Measurements from ENCODE around the gene CAPN2. TPM values are rescaled to one million over a fixed set of nuclear protein-coding genes. Genes with fewer than 3 reads are reported as not detected.

The CAPN2 gene
- total RNA-seq, 1 donor from 2014 or later: 184 TPM

DNA sequence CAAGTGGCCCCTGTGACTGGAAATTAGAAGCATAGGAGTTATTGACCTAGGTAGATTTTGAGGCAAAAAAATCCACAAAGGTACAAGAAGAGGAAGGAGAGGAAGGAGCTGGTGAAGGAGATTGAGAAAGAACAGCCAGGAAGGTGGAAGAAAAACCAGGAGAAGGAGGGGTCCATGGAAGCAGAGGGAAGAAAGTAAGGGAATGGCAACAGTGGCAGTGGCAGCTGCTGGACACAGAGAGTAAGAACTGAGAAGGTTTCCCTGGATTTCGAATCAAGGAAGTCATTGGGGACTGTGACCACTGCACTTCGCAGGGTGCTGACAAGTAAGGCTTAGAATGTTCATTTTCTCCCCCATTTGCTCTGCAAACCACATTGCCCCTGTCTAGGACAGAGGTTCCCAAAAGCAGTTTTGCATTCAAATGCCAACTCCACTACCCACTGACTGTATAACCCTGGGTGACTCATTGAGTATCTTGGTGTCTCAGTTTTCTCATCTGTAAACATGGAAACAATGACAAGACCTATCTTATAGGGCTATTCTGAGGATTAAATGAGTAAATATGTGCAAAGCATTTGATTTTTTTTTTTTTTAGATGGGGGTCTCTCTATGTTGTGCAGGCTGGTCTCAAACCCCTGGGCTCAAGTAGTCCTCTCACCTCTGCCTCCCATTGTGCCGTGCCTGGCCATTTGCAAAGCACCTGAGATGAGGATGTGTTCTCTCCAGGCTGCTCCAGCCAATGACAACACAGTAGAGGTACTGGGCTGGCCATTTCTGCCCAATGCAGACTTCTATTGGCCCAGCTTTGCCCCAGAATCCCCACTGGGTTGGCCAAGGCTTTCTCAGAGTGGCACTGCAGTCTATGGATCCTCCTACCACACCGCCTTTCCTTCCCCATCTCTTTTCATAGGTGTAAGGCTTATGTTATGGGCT lies 9.3 kb upstream of the CAPN2 start:
- Mint-ChIP-seq H3K4me1 (ENCODE audit: unreplicated experiment) (peaks cover 32% of the 10 kb centered on the region), H3K27me3 (ENCODE audit: unreplicated experiment) (no peaks in the 10 kb centered on the region), H3K27ac (ENCODE audit: unreplicated experiment) (no peak overlapping the region), H3K36me3 (ENCODE audit: low read depth, unreplicated experiment) (no peaks in the 10 kb centered on the region), H3K9me3 (ENCODE audit: unreplicated experiment) (no peaks in the 10 kb centered on the region), H3K4me3 (ENCODE audit: unreplicated experiment) (no peak overlapping the region)
- DNase-seq (ENCODE audit: low spot score): no peak
- TF ChIP-seq, protein P1, sequence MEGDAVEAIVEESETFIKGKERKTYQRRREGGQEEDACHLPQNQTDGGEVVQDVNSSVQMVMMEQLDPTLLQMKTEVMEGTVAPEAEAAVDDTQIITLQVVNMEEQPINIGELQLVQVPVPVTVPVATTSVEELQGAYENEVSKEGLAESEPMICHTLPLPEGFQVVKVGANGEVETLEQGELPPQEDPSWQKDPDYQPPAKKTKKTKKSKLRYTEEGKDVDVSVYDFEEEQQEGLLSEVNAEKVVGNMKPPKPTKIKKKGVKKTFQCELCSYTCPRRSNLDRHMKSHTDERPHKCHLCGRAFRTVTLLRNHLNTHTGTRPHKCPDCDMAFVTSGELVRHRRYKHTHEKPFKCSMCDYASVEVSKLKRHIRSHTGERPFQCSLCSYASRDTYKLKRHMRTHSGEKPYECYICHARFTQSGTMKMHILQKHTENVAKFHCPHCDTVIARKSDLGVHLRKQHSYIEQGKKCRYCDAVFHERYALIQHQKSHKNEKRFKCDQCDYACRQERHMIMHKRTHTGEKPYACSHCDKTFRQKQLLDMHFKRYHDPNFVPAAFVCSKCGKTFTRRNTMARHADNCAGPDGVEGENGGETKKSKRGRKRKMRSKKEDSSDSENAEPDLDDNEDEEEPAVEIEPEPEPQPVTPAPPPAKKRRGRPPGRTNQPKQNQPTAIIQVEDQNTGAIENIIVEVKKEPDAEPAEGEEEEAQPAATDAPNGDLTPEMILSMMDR (IDR thresholded peaks at IDR 0.05; ENCODE audit: unreplicated experiment): no peak

DNA sequence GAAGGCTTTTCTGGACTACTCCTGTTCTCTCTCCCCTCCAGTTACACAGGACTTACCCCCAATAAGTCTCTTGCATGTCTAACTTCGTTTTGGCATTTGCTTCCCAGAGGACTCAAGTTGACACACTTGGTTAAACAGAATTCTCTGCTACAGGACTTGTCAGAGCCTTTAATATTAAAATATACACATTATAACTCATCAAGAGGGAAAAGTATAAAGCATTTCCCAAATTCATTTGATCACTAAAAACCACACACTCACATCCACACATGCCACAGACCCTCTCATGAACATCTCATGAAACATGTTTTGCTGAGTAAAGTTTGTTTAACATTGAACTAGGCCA lies 8.7 kb upstream of the CAPN2 start:
- Mint-ChIP-seq H3K4me3 (ENCODE audit: unreplicated experiment) (no peak overlapping the region), H3K9me3 (ENCODE audit: unreplicated experiment) (no peaks in the 10 kb centered on the region), H3K36me3 (ENCODE audit: low read depth, unreplicated experiment) (no peaks in the 10 kb centered on the region), H3K4me1 (ENCODE audit: unreplicated experiment) (peaks cover 37% of the 10 kb centered on the region), H3K27me3 (ENCODE audit: unreplicated experiment) (no peaks in the 10 kb centered on the region), H3K27ac (ENCODE audit: unreplicated experiment) (no peak overlapping the region)
- no peak for DNase-seq (ENCODE audit: low spot score)
- TF ChIP-seq, protein P1 (IDR thresholded peaks at IDR 0.05; ENCODE audit: unreplicated experiment): no peak

DNA sequence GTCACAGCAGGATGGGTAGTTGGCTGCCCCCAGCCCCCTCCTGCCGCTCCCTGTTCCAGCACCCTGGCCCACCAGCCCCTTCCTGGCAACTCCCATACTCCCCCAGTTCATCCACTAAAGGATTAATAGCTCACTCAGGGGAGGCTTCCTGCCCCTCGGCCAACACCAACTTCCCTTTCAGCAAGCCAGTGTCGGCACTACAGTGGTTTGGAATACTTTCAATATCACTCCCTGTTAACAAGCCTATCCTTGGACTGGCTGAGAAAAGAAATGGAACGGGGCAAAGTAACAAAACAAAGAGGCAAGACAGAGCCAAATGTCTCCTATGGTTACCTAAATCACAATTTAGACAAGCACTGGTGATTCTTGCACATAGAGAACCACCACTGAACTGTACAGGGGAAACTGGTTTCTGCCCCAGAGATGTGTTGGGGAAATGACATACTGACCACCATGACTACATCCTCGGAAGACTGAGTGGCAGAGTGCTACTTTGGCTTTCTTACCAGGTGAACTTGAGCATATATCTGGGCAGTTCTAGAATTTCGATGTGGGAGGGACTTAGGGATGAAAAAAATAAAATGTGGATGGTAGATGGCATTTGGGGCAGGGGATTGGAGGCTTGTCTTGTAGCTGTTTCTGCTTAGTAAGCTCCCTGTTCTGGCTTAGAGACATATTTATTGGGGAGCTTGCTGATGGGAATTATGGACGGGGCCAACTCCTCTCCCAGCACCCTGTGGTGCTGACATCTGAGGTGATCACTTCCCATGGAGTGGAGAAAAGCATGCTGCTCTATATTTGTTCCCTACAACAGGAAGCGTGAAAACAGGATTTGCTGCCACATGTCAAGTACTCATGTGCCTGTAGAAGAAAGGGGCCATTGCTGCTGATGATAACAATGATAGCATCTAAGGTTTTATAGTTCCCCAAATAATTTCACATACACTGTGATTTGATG lies 7.1 kb upstream of the CAPN2 start:
- TF ChIP-seq, protein P1 (IDR thresholded peaks at IDR 0.05; ENCODE audit: unreplicated experiment): no peak
- Mint-ChIP-seq H3K27ac (ENCODE audit: unreplicated experiment) (no peak overlapping the region), H3K27me3 (ENCODE audit: unreplicated experiment) (peaks cover 1% of the 10 kb centered on the region), H3K36me3 (ENCODE audit: low read depth, unreplicated experiment) (no peaks in the 10 kb centered on the region), H3K4me3 (ENCODE audit: unreplicated experiment) (no peak overlapping the region), H3K4me1 (ENCODE audit: unreplicated experiment) (peaks cover 50% of the 10 kb centered on the region), H3K9me3 (ENCODE audit: unreplicated experiment) (no peaks in the 10 kb centered on the region)
- DNase-seq (ENCODE audit: low spot score): no peak

DNA sequence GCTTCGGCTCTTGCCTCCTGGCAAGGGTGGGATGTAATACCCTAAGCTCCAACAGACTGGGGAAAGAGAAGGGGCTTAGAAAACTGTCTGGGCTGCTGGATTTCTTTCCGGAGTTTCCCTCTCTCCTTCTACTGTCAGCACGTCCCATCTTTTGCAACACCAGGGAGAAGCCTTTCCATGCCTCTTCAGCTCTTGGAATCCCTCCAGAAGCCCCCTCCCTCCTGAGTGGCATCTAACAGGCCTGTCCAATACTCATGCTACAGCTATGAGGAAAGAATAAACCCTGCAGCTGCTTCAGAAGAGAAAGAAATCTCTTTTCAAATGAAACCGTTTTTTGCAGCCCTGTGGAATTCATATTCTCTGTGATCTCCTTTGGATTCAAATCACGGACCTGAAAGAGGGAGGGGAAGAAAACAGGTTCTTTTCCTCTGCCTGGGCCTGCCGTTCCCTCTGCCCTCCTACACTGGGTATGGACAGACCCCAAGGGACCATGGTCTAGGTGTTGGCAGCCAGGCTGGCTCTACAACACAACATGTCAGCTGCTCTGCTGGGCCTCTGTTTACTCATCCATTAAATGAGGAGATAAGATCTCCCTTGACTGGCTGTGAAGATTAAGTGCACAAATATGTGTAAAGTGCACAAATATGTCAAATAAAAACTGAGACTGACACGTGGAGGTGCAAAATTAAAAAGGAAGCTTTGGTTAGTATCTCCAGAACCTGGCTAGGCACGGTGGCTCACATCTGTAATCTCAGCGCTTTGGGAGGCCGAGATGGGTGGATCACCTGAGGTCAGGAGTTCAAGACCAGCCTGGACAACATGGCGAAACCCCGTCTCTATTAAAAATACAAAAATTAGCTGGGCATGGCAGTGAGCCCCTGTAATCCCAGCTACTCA lies 6.0 kb upstream of the CAPN2 start:
- no peaks in the 10 kb centered on the region for H3K36me3 Mint-ChIP-seq (ENCODE audit: low read depth, unreplicated experiment)
- no peak overlapping the region for H3K4me3 Mint-ChIP-seq (ENCODE audit: unreplicated experiment)
- H3K4me1 Mint-ChIP-seq (ENCODE audit: unreplicated experiment): peaks cover 58% of the 10 kb centered on the region
- peaks cover 3% of the 10 kb centered on the region for H3K27me3 Mint-ChIP-seq (ENCODE audit: unreplicated experiment)
- peak overlapping the region; percentile 30 for H3K27ac Mint-ChIP-seq (ENCODE audit: unreplicated experiment)
- DNase-seq (ENCODE audit: low spot score): no peak
- no peaks in the 10 kb centered on the region for H3K9me3 Mint-ChIP-seq (ENCODE audit: unreplicated experiment)
- TF ChIP-seq, protein P1 (IDR thresholded peaks at IDR 0.05; ENCODE audit: unreplicated experiment): no peak
